Activated gamma-delta T cell (primary cell): ENCODE measurements around the gene MRPS6.

ENCODE experiments used
- DNase-seq: peaks from one replicate; lab custom pipeline; 2025; lab: John Stamatoyannopoulos, UW

The MRPS6 gene

GRCh38 chr21:34100337-34100736 is 27.0 kb downstream of the MRPS6 start:
- DNase-seq, result no peak

- DNase-seq, result no peak
These were observed 27.4 kb downstream of the MRPS6 start for GRCh38 chr21:34100790-34101189.

DNA sequence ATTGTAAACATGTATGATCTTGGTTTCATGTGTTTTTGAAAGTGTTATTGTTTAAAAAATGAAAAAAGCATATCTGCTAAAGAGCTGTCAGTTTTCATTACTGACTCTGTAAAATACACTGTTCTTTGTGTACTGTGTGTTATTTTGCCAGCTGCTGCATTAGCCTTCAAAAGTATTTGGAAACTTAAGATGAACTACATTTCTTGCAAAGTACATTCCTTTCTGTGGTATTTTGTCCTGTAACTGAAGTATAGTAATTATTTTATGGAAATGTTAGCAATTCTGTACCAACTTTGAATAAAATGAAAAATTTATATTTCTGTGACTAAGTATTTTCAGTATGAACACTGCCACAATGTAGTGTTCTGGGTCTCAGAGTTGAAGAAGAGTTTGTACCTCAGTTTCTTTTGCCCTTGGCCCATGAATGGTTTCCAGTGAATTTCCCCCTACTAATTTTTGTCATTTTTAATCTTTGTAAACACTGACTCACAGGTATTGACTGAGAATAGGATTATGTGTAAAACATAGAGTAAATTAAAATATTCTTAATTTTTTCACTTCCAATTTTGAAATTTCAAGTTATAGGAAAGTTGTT is 32.7 kb downstream of the MRPS6 start:
- DNase-seq, result no peak

DNA sequence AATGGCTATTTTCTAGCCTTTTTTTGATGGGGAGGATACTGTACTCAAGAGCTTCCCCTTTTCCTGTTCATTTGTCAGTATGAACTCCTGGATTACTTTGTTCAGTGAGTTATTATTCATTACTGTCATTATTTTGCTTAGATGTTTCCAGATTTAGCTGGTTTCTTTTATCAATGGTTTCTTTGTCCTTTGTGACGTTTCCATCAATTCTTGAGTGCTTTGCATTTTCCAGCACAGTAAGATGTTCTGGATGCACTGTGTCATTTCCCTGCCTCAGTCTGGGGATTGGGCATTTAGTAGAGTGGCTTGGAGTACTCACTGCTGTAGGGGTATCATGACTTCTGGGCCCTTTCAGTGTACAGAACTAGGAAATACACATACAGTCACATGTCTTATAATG is 34.2 kb downstream of the MRPS6 start:
- DNase-seq, result no peak

DNA sequence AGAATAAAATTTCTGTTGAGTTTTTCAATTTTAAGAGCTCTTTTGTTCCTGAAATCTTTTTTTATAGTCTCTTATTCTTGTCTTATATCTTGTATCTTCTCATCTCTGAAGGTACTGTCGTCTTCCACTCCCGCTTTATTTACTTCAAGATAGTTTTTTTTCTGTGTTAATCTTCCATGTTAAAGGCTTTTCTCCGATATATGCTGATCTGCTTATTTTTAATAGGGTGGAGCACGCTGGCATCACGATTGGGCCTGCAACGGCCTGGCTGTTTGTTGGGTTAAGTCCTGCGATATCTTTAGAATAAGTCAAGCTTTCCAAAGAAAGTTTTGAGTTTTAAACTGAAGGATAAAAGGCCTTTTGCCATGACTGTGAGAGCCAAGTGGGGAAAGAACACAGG is 35.7 kb downstream of the MRPS6 start:
- DNase-seq, result no peak

DNA sequence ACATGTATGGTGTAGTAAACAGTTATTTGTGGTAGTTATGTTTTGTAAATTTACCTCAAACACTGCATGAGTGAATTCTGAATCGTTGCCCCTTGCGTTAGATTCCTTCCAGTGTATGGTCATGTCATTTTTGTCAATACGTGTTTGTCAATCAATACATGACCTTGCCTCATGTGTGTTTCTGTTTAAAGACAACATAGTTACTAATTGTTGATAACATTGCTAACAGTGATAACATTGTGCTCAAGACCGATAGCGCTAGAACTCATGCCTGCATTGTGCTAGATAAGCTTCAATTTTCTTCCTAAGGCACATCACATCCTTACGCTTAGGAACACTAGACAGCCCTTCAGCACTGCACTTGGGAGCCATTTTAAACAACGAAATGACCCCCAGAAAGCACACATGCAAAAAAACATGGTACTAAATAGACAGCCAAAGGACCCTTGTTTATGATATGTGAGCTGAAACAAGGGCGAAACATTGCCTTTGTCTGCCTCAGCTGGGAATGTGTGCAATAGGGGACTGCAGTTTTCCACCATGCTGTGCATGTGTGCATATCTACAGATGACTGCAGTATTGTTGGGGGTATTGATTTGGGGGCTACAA is 37.3 kb downstream of the MRPS6 start:
- DNase-seq, result no peak

GRCh38 chr21:34112316-34113033 is 39.1 kb downstream of the MRPS6 start:
- DNase-seq, result no peak

DNA sequence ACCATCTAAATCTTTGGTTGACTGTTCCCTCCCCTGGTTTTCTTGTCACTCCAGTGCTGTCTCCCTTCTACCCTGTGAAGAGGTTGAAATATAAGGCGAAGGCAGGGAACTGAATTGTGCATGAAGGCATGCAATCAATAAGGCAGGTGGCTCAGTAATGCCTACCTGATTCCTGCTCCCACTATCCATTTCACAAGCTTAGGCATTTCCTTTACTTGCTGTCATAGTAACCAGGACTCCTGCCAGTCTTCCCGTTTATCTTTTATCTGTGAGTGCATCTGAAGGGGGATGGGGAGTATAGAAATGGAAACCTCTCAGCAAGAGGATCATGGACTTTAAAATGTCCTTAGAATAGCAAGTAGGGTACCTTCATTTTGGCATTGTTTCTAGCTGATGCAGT is 40.5 kb downstream of the MRPS6 start:
- no peak for DNase-seq

DNA sequence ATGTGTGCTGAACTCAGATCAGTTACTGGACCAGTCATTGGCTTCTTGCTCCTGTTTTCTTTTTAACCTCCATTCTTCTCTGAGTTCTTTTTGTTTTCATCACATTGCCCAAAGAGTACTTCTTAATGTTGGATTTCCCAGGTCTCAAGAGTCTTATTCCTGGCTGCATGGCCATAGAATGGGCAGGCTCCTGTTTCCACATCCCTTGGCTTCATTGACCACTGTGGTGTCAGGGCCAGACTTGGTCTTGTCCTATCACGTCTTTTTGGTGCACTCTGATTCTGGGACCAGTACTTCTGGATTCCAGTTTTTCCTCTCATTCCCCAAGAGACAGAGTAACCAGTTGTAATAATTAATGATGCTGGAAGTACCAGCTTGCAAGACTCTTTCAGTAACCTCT is 41.8 kb downstream of the MRPS6 start:
- DNase-seq, result no peak

DNA sequence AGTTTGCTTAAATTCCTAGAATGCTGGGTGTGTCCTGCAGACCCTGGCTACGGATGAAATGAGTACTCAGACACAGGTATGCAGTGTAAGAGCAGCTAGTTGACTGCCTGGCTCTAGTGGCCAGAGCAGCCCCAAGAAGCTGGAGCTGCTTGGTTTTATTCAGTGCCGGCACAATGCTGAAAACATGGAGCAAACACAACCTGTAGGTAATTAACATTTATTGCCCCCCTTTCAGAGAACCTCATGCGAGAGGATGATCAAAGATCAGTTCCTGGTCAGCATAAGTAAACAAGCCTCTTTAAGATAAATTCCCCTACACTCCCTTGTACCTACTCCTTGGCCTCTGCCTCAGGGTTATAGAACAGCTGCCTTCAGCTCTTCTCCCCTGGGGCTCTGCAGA is 43.2 kb downstream of the MRPS6 start:
- DNase-seq, result no peak

DNA sequence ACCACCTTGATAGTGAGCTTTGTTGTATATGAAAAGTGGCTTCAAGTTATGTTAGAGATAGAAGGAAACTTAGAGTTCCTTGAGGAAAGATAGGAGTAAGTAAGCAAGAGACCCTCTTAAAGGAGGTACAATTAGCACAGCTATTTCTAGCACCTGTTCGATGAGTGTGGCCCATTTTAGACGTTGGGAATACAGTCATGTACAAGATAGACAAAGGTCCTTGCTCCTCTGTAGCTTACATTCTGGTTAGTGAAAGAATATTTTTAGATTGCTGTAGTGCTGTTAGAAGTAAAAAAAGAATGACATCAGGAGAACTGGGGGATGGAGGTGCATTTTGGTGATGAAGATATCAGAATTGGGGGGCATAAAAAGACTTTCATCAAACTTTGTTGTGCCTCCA is 47.5 kb downstream of the MRPS6 start:
- no peak for DNase-seq

DNA sequence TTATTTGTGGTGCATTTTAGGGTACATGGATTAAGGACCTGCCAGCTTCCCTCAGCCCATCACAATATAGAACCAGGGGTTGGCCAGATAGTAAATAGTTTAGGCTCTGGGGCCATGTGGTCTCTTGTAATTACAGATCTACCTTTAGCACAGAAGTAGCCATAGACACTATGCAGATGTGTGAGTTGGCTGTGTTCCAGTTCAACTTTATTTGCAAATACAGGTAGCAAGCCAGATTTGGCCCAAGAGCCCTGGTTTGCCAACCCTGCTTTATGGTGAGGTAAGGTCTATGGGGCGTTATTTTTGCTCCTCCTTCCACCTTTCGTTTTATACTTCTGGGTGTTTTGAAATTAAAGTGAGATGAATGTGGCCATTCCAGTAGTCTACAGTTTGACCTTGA is 48.7 kb downstream of the MRPS6 start:
- no peak for DNase-seq

DNA sequence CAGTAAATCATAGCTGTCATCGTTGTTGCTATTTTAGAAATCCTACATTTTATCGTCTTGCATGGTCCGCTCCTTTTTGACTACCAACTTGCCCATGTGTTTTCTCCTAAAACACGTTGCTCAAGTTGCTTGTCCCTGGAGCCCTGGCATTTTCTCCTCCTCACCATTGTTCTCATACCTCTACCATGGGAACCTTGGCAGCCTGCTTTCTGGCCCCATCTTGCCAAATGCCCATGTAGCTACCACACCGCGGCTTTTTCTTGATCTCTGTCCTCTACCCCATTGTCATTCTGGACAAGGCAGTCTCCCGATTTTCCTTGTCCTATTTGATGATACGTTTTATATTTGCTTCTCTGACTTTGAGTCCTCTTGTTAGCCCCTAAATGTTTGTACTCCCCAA is 50.2 kb downstream of the MRPS6 start:
- no peak for DNase-seq

DNA sequence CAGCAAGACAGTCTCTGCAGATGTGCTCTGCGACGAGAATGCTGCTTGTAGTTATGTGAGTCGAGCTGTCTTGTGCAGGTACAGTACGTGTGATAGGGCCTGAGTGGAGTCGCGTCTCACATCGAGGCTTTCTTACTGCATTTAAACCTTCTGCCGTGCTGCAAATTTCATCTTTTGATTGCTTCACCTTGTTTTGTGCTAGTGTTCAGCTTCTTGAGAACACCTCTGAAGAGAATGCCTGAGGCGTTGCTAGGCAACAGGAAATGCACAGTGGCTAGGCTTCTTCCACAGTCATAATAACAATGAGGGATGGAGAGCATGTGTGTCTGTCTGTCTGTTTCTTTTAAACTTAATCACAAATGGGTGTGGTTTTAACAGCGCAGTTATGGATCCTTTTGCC is 52.9 kb downstream of the MRPS6 start:
- DNase-seq, result no peak

- DNase-seq, result no peak
These were observed 53.3 kb downstream of the MRPS6 start for GRCh38 chr21:34126691-34127090.

GRCh38 chr21:34128124-34128523 is 54.7 kb downstream of the MRPS6 start:
- no peak for DNase-seq

- no peak for DNase-seq
These were observed 55.3 kb downstream of the MRPS6 start for GRCh38 chr21:34128674-34129038.

DNA sequence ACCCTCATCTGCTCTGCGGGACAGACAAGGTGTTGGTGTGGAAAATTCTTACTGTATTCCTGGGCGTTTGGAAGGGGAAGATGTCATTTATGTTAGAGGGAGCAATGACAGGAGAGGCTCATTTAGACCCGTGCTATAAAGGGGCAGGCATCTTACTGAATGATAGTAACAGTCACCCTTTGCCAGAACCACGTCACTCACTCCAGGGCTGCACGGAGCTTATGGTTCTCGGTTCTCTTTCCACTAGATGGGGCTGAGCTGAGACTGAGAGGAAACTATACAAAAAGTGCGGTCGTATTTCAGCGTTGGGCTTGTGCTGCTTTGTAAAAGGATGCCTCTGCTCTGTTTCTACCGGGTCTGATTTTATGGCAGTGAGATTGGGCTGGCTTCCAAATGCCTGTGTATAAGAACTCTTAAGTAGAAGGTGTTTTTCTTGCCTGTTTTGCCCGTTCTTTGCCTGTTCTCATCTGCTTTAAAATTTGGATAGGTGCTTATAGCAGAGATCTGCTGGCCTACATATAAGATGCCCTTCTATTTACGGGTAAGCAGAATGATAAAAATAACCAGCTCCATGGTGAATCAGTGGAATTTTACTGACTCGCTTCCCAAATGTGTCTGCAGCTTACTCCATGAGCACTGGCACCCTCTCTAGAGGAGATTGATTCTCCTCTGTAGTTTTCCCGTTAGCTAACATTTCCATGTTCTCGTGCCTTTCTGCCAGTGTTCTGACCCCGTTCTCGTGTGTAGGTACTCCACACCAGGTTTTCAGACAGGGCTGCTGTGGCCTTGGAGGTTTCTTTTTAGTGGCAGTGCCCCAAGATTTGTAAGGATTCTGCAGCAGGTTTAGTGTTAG is 55.9 kb downstream of the MRPS6 start:
- DNase-seq, result no peak

DNA sequence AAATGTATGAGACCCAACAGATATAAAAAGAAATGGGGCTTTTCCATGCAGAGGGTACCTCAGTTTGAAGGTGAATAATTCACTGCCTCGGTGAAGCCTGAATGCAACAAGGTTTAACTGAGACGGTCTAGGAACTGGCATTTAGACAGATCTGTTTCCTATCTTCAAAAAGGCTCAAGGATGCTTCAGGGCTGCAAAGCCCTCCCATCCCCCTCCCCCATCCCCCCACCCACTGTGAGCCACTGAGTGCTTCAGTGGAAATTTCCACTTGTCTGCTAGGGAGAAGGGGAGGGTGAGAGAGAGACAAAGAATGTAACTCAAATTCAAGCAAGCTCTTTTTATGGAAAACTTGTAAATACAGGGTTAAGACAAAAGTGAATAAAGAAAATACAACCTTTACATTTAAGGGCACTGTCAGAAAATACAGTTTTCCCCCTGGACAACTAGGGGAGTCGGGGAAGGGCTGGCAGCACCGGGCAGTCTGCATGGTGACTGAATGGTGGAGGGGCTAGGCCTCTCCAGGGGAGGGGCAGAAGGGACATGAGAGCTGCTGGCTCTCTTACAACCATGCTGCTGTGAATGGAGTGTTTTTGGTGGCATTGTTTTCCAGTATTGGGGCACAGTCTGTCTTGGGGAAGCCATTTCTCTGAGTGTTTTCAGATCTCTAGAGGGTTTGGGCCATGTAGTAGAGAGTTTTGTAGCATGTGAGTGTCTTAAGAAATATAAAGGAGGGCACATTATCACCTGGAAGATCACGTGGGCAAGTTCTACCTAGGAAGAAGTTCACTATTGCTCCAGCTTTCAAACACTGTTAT is 56.7 kb downstream of the MRPS6 start:
- no peak for DNase-seq

DNA sequence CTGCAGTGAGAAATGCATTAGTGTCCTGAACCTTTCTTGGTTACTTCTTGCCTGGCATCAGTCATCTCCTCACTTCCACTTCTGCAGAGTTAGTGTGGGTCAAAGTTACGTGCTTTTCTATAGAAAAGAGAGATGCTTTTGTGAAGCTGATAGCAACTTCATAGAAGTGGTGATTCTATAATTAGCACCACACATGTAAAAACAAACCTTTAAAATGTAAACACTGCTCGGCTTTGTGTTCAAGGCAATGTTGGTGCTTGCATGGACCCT is 57.3 kb downstream of the MRPS6 start:
- no peak for DNase-seq

GRCh38 chr21:34131586-34131985 is 58.2 kb downstream of the MRPS6 start:
- no peak for DNase-seq

GRCh38 chr21:34132202-34132601 is 58.8 kb downstream of the MRPS6 start:
- no peak for DNase-seq
